GM21528 (cell line): ENCODE measurements around the gene SH3TC1.
A peak's percentile ranks its signal among the peaks of the same experiment; 100 is the strongest.

Experiments used
- ATAC-seq: cut with Tn5 transposase; IDR thresholded peaks from one replicate; pipeline ENCODE4 v1.9.1; 2021; ENCODE audit warnings: mild to moderate bottlenecking, moderate library complexity; ENCODE audit not compliant: unreplicated experiment, low FRiP score

SH3TC1 gene

GRCh38 chr4:8179771-8180170, 19.3 kb upstream of the SH3TC1 start:
- no peak for ATAC-seq

DNA sequence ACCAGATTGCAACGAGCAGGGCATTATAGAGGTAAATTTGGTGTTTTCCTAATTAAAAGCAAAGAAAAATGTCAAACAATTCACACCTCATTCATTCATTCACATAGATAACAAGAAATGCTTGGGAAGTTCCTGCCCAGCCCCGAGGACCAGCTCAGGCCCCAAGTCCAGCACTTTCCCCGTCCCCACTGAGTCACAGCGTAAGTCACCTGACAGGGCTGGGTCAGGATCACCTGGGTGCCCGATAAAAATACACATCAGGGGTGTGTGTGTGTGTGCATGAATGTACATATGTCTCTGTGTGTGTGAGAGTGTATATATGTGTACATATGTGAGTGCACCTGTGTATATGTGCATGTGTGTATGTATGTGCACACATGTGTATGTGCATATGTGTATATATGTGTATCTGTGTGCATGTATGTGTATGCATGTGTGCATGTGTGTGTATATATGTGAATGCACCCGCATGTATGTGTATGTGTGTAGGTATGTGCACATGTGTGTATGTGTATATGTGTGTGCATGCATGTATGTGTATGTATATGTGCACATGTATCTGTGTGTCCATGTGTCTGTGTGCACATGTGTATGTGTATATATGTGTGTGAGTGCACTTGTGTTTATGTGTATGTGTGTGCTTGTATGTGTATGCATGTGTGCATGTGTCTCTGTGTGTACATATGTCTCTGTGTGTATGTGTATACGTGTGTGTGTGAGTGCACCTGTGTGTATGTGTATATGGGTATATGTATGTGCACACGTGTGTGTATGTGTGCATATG, 18.6 kb upstream of the SH3TC1 start:
- ATAC-seq = no peak

- ATAC-seq = no peak
Measured at GRCh38 chr4:8181119-8181518, 18.0 kb upstream of the SH3TC1 start.

- ATAC-seq = no peak
Measured at GRCh38 chr4:8181844-8182243, 17.2 kb upstream of the SH3TC1 start.

DNA sequence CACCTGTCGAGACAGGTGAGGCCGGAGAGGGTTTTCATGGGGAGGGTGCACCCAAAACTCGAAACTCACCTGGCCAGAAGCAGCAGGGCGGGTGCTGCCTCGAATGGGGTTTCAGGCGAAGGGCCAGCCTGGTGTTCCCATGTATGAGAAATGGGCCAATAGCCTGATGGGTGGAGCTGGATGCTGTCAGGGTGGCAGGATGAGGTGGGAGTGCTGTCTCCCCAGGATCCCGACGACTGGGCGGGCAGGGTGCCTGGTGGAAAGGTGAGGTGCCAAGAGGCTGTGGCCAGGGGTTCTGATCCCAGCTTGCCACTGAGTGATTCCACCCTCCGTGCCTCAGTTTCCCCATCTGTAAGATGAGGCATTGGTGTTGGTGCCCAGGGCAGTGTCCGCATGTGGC, 16.8 kb upstream of the SH3TC1 start:
- ATAC-seq = no peak

GRCh38 chr4:8182858-8183725, 16.0 kb upstream of the SH3TC1 start:
- no peak for ATAC-seq

DNA sequence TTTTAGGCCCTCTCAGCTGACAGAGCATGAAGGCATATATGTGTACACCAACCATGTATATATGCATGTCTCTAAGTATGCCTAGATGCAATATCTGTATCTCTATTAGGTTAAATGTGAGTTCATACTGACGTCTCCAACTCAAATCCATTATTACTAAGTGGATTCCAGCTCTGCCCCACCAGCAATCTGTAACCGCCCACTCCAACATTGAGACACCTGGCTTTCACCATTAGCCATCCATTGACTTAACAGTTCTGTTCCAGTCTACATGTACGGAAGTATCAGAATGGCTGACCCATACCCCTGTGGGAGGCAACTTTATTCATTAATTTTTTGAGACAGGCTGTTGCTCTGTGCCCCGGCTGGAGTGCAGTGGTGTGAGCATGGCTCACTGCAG, 15.0 kb upstream of the SH3TC1 start:
- no peak for ATAC-seq

DNA sequence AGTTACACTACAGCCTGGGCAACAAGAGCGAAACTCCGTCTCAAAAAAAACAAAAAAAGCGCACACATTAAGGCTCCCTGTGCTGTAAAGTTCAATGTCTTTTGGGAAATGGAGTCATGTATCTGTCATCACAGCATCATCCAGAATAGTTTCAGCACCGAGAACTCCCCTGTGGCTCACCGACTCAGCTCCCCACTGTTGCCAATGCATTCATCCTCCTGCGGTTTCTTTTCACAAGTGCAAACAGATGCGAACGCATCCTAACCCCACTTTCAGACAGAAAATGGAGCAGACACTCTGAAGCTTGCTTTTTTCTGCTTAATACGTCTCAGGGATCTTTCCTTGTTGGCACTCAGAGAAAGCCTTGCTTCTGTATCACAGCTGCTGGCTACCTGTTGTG, 13.8 kb upstream of the SH3TC1 start:
- ATAC-seq = no peak

DNA sequence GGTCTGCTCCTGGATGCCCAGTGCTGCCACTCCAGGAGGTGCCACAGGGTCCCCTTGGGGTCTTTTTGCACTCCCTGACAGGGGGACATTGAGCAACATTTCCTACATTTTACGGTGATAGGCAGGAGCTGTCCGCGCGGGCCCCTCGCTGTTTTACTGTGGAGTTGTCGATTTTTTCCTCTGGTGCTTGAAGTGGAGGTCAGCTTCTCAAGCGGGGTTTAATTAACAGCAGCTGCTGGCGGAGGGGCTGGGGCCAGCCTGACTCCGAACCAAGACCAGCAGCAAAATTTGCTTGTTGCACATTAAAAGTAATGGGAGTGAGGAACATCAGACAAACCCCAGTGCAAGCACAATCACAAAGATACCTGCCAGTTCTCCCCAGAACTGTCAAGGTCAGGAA, 13.2 kb upstream of the SH3TC1 start:
- no peak for ATAC-seq

- ATAC-seq = no peak
Measured at GRCh38 chr4:8188085-8188484, 11.0 kb upstream of the SH3TC1 start.

GRCh38 chr4:8188743-8189550, 10.1 kb upstream of the SH3TC1 start:
- ATAC-seq = no peak

DNA sequence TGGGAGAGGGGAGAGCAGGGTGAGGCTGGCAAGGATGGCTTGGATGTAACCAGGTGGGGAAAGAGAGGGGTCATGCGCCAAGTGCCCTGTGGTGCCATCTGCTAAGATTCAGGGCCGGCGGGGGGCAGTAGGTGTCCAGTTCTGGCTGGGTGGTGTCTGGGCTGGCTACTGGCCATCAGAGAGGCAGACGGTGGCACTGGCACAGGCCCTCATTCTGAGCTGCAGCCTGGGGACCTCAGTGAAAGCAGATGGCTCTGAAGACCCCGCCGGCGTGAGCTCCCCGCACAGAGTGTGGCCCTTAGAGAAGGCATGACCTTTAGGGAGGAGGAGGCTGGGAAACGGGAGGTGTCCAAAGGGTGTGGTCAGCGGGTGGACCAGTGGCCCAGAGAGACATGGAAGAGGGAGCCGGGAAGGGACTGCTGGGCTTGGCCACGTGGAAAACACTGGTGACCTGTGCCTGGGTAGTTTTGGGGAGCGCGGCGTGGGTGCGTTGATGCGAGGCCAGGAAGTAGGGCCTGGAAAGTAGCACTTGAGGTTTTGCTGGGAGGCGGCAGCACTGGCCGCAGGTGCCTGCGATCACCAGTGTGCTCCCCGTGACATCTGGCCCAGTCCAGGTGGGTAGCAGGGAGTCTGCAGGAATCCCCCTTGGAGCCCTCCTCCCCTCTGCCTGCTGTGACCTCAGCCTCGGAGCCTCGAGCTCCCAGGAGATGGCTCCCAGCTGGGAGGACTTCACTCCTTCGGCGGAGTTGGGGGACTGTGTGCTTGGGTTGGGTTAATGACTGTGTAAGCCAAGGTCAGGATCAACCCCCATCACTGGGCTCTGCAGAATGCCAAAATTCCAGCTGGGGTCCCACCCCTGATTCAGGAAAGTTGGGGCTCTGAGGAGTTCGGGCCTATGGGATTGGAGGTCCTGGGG, 9.3 kb upstream of the SH3TC1 start:
- ATAC-seq = no peak

DNA sequence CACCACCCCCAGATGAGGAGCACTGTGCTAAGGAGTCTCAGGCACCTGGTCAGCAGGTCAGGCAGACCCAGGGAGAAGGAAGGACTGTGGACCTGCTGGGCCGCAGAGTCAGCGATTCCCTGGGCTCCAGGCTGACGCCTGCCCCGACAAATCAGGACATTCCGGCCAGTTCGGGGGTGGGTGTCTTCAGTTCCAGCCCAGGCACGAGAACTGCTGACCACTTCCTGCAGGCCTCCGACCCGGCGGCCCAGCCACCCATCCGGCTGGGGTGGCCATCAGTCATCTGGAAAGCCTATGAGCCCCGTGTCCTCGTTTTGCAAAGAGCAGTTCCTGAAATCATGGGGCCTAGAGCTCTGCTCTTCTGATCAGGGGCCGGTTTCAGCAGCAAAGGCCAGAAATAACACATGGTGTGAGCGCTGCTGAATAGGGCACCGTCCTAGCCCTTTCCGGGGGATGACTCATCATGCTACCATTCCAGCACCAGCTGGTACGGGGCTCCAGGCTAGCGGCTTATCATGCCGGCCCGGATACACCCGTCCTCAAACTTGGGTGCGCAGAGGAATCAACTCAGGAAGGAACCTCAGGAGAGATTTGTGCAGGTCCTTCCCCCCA, 7.8 kb upstream of the SH3TC1 start:
- ATAC-seq = no peak

GRCh38 chr4:8192748-8193738, 6.0 kb upstream of the SH3TC1 start:
- peak; percentile 76 for ATAC-seq

DNA sequence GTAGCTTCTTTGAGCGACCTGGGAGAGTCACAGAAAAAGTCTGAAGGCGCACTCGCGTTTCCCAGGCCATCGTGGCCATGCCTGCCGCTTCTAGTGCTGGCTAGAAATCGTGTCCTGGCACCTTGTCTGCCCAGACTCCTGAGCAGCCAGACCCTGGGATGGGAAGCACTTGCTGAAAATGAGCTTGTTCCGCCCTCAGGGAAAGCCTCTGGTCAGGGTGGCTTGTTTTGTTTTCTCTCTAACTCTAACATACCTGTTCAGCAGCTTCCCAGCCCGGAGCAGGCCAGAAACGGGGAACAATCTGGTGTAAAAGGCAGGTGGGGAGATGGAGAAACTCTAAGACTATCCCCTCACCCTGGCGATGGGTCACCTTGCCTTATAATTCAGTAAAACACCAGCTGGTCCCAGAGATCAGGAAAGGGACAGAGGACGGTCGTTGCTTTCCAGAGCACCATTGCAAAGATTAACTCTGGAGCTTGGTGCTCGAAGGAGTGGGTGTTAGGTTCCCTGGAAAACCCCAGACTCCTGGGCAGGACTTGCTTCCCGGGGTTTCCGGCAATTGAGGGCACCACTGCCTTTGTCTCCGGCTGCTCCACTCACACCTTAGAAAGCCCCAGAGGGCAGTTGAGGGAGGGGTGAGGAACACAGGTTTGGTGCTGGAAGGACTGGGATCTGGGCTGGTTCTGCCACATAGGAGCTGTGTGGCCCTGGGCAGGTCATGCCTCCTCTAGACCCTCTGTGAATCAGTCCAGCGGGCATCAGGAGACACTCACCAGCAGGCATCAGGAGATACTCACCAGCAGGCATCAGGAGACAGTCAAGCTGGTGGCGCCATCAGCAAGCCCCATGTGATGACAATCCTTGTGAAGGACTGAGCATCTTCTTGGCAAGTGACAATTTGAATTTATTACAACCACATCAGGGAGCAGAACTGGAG, 4.5 kb upstream of the SH3TC1 start:
- ATAC-seq = no peak

DNA sequence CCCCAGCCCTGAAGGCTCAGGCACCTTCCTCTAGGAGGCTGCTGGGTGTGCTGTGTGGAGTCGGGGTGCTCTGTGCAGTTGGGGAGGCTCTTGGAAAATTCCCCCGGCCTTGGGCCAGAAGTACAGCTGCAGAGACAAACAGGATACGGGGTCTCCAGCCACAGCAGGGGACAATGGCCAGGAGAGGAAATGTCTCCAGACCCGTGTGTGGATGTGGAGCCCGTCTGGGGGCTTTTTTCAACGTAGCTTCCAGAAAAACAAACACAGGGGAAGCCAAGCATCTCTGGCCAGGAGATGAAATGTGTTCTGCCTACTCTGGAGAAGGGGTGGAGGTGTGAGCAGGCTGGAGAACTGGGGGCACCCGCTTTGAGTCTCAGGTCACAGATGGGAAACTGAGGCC, 3.7 kb upstream of the SH3TC1 start:
- ATAC-seq = no peak

DNA sequence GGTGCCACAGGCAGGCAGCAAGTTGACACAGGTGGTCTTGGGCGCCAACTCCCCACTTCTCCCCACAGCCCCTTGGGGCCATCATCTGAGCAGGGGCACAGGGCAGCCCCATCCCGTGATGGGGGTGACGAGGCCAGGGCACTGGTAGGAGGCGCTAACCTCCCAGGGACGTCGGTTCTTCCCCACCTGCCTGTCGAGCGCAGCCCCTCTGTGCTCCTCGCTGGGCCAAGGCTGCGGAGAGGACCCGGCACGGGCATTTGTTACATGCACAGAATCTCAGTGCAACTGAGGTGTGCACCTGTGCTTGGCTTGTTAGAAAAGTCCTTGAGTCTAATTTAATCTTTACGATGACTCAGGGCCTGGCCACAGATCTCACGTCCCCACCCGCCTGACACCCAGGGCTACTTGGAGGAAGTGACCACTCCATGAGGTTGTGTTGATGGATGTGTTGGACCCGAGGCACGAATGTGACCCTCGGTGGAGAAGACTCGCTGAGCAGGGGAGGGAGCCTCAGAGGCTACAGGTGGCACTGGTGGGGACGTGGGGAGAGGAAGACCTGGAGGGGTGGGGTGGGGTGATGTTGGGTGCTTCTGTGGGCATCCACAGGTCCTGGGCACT, 3.1 kb upstream of the SH3TC1 start:
- ATAC-seq = no peak
